Stimulated activated naive B cell treated with anti-CD40 and anti-IgM and Interleukin-4, amounts not matched to agents 10 μg/mL and 1 μg/mL and 100 μg/mL, for 72 hours (primary cell): ENCODE measurements around the gene DMBT1.
A peak's percentile ranks its signal among the peaks of the same experiment; 100 is the strongest.

Source experiments
- ATAC-seq, 2 donors: fragments of 150-1000 bp; cut with Tn5 transposase; replicated peaks; 2 replicates each; pipeline ENCODE4 v1.10.0; 2021; ENCODE audit warnings: moderate library complexity in 1 of 2
- DNase-seq: peaks from one replicate; pipeline ENCODE4 v3.0.0; 2021
- H3K27ac Mint-ChIP-seq: one replicate; pipeline ENCODE4 v1.8.0; 2022; ENCODE audit warnings: mild to moderate bottlenecking, mixed read lengths
- H3K27me3 Mint-ChIP-seq, 2 donors: one replicate each; pipeline ENCODE4 v1.8.0; 2022; ENCODE audit warnings: mixed read lengths in 2 of 2
- H3K36me3 Mint-ChIP-seq, 2 donors: one replicate each; pipeline ENCODE4 v1.8.0; 2022; ENCODE audit warnings: mixed read lengths in 2 of 2, mild to moderate bottlenecking in 1 of 2
- H3K4me1 Mint-ChIP-seq, 2 donors: one replicate each; pipeline ENCODE4 v1.8.0; 2022; ENCODE audit warnings: mixed read lengths in 2 of 2, mild to moderate bottlenecking in 1 of 2
- H3K4me3 Mint-ChIP-seq, 2 donors: one replicate each; pipeline ENCODE4 v1.8.0; 2022; ENCODE audit warnings: mild to moderate bottlenecking in 2 of 2, mixed read lengths in 2 of 2, moderate library complexity in 1 of 2
- H3K9me3 Mint-ChIP-seq, 2 donors: one replicate each; pipeline ENCODE4 v1.8.0; 2022; ENCODE audit warnings: mixed read lengths in 2 of 2, mild to moderate bottlenecking in 1 of 2

Gene DMBT1

DNA sequence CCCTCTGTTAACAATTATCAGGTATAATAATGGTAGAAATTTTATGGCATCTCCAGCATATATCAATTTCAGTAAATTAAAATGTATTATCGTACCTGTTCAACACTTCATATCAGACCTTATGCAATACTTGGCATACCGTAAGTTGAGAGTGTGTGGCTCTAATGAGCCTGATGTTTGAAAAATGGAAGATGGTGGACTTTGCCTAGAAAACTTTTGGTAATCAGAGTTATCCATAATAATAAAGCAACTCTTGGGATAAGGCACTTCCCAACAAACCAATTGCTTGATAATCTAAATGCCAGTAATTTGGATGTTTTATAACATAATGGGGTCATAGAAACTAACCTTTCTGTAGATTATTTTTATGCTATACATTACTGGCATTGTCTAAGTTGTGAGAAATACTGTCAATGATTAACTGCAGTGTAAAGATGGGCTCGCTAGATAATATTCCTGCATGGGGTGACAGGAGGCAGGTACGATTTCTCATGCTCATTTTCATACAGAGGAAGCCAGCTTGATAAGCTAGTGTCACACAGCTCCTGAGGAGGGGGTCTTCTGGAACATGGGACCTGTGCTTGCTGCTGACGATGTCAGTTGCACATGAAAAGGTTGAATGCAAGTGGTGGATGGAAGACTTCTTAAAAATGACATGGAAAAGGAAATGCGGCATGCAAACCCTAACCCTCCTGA, 27.8 kb upstream of the DMBT1 start:
- H3K36me3 Mint-ChIP-seq = no peaks in the 10 kb centered on the region
- ATAC-seq (no peak), DNase-seq (no peak)
- no peak overlapping the region for H3K27ac Mint-ChIP-seq
- peaks cover 23 to 32% of the 10 kb centered on the region in 2 donors for H3K27me3 Mint-ChIP-seq
- H3K9me3 Mint-ChIP-seq = peaks cover 0 to 4% of the 10 kb centered on the region in 2 donors
- H3K4me3 Mint-ChIP-seq = no peak overlapping the region
- no peaks in the 10 kb centered on the region for H3K4me1 Mint-ChIP-seq

DNA sequence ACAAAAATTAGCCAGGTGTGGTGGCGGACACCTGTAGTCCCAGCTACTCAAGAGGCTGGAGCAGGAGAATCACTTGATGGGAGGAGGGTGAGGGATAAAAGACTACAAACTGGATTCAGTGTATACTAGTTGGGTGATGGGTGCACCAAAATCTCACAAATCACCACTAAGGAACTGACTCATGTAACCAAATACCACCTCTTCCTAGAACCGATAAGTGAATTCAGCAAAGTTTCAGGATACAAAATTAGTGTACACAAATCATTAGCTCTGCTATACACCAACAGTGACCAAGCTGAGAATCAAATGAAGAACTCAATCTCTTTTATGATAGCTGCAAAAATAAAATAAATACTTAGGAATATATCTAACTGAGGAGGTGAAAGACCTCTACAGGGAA, 23.0 kb upstream of the DMBT1 start:
- H3K27ac Mint-ChIP-seq = no peak overlapping the region
- H3K36me3 Mint-ChIP-seq = no peaks in the 10 kb centered on the region
- H3K4me3 Mint-ChIP-seq = no peak overlapping the region
- H3K4me1 Mint-ChIP-seq = no peaks in the 10 kb centered on the region
- no peak for DNase-seq
- ATAC-seq = no peak
- peaks cover 0 to 4% of the 10 kb centered on the region in 2 donors for H3K9me3 Mint-ChIP-seq
- H3K27me3 Mint-ChIP-seq = peaks cover 21 to 22% of the 10 kb centered on the region in 2 donors

- H3K36me3 Mint-ChIP-seq = no peaks in the 10 kb centered on the region
- H3K4me3 Mint-ChIP-seq = no peak overlapping the region
- no peaks in the 10 kb centered on the region for H3K4me1 Mint-ChIP-seq
- H3K9me3 Mint-ChIP-seq = peaks cover 0 to 4% of the 10 kb centered on the region in 2 donors
- ATAC-seq = no peak
- peaks cover 33 to 37% of the 10 kb centered on the region in 2 donors for H3K27me3 Mint-ChIP-seq
- no peak overlapping the region for H3K27ac Mint-ChIP-seq
- DNase-seq = no peak
Measured at GRCh38 chr10:122541541-122542002, 19.0 kb upstream of the DMBT1 start.

GRCh38 chr10:122543676-122544445, 16.7 kb upstream of the DMBT1 start:
- Mint-ChIP-seq H3K36me3 (no peaks in the 10 kb centered on the region), H3K27me3 (peaks cover 33 to 35% of the 10 kb centered on the region in 2 donors), H3K27ac (no peak overlapping the region), H3K4me3 (no peak overlapping the region), H3K9me3 (no peaks in the 10 kb centered on the region), H3K4me1 (no peaks in the 10 kb centered on the region)
- DNase-seq (no peak), ATAC-seq (no peak)

DNA sequence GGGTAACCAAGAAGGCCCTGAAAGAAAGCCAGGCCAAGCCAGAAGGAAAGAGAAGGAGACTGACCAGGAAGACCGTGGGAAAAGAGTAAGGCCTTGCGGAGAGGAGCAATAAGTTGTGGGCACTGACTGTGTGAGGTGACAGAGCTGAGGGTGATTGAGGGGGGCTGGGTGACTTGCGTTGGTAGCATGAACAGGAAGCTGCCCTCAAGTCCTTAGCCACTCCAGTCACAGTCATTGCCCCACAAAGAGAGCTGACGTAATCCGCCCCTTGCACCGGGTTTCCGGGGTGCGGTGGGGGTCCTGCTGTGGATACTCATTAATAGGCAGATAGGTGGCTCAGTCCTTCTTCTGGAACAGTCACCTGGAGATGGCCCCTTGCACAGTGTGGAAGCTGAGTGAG, 16.1 kb upstream of the DMBT1 start:
- H3K4me1 Mint-ChIP-seq = no peaks in the 10 kb centered on the region
- H3K27ac Mint-ChIP-seq = no peak overlapping the region
- DNase-seq (no peak), ATAC-seq (no peak)
- H3K4me3 Mint-ChIP-seq = no peak overlapping the region
- H3K27me3 Mint-ChIP-seq = peaks cover 29 to 34% of the 10 kb centered on the region in 2 donors
- H3K36me3 Mint-ChIP-seq = no peaks in the 10 kb centered on the region
- H3K9me3 Mint-ChIP-seq = no peaks in the 10 kb centered on the region

DNA sequence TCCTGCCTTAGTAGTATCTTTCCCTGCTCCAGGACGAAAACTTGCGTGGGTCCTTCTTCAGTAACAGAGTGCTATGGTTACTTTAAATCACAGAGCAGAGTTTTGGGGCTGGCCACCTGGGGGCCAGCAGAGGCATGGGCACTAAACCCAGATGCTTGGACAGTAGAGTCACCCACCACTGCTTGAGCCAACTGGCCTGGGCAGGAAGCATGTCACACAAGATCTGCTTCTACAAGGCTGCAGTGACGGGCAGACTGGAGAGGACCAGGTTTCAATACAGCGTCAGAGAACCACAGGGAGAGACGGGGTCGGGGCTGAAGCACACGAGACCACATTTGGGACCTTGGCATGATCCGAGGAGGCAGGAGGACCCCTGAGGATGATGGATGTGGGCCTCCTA, 14.3 kb upstream of the DMBT1 start:
- Mint-ChIP-seq H3K27me3 (peaks cover 27 to 38% of the 10 kb centered on the region in 2 donors), H3K4me3 (no peak overlapping the region), H3K9me3 (no peaks in the 10 kb centered on the region), H3K27ac (no peak overlapping the region), H3K36me3 (no peaks in the 10 kb centered on the region), H3K4me1 (no peaks in the 10 kb centered on the region)
- no peak for ATAC-seq
- DNase-seq = no peak

- ATAC-seq (no peak), DNase-seq (no peak)
- Mint-ChIP-seq H3K27ac (no peak overlapping the region), H3K4me1 (no peaks in the 10 kb centered on the region), H3K4me3 (no peak overlapping the region), H3K36me3 (no peaks in the 10 kb centered on the region), H3K27me3 (peaks cover 30 to 39% of the 10 kb centered on the region in 2 donors), H3K9me3 (no peaks in the 10 kb centered on the region)
Measured at GRCh38 chr10:122548407-122549085, 12.0 kb upstream of the DMBT1 start.

DNA sequence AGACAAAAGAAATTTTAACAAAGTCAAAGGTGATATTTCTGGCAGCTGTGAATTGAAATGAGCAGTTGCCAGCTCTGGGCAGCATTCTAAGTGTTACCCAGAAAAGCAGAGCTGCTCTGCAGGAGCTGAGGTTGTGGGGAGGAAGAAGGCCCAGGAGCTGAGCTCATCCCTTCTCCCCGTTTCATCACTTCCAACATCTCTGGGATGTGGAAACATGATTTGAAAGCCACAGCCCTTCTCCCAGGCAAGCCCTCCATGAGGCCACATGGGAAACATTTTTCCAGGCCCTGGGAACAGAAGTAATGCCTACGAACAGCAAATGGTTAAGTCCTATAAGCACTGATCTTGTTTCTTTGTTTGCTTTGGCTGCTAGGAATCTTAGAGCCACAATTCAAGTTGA, 10.9 kb upstream of the DMBT1 start:
- H3K4me1 Mint-ChIP-seq = no peaks in the 10 kb centered on the region
- H3K27me3 Mint-ChIP-seq = peaks cover 21 to 30% of the 10 kb centered on the region in 2 donors
- ATAC-seq (no peak), DNase-seq (no peak)
- H3K36me3 Mint-ChIP-seq = no peaks in the 10 kb centered on the region
- no peak overlapping the region for H3K4me3 Mint-ChIP-seq
- no peak overlapping the region for H3K27ac Mint-ChIP-seq
- H3K9me3 Mint-ChIP-seq = no peaks in the 10 kb centered on the region

GRCh38 chr10:122550427-122550826, 10.1 kb upstream of the DMBT1 start:
- Mint-ChIP-seq H3K36me3 (no peaks in the 10 kb centered on the region), H3K27me3 (peaks cover 22 to 30% of the 10 kb centered on the region in 2 donors), H3K4me1 (no peaks in the 10 kb centered on the region), H3K4me3 (no peak overlapping the region), H3K27ac (no peak overlapping the region), H3K9me3 (no peaks in the 10 kb centered on the region)
- DNase-seq (no peak), ATAC-seq (no peak)

DNA sequence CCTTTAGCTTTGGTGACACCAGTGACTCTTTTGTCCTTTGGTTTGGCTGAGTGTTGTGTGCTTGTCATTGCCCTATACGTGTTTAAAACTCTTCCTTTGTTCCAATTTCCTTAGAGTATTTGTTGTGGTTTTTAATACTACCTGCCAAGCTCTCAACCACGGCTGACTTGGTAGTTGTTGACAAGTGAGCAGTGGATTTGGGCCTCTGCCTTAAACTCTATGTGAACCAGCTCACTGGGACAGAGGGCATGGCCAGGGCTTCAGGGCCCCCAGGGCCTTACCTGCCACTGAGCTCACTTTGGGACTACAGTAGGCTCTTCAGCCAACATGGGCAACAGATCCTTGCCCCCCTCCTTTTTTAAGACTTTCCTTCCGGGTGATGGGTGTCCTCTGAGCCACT, 9.6 kb upstream of the DMBT1 start:
- no peak overlapping the region for H3K27ac Mint-ChIP-seq
- peaks cover 25 to 31% of the 10 kb centered on the region in 2 donors for H3K27me3 Mint-ChIP-seq

GRCh38 chr10:122551450-122551849, 9.1 kb upstream of the DMBT1 start:
- no peaks in the 10 kb centered on the region for H3K9me3 Mint-ChIP-seq
- ATAC-seq (peak in 1 of 2 donors; percentile 31), DNase-seq (no peak)
- H3K36me3 Mint-ChIP-seq = no peaks in the 10 kb centered on the region
- no peak overlapping the region for H3K4me3 Mint-ChIP-seq
- no peak overlapping the region for H3K27ac Mint-ChIP-seq
- peaks cover 25 to 31% of the 10 kb centered on the region in 2 donors for H3K27me3 Mint-ChIP-seq
- no peaks in the 10 kb centered on the region for H3K4me1 Mint-ChIP-seq

More for the DNA sequence above, 9.6 kb upstream of the DMBT1 start:
- DNase-seq (no peak), ATAC-seq (no peak)
- H3K4me1 Mint-ChIP-seq = no peaks in the 10 kb centered on the region
- no peak overlapping the region for H3K4me3 Mint-ChIP-seq
- no peaks in the 10 kb centered on the region for H3K9me3 Mint-ChIP-seq
- no peaks in the 10 kb centered on the region for H3K36me3 Mint-ChIP-seq

- peaks cover 31 to 36% of the 10 kb centered on the region in 2 donors for H3K27me3 Mint-ChIP-seq
- H3K27ac Mint-ChIP-seq = no peak overlapping the region
- no peaks in the 10 kb centered on the region for H3K4me1 Mint-ChIP-seq
- DNase-seq (no peak), ATAC-seq (no peak)
- no peak overlapping the region for H3K4me3 Mint-ChIP-seq
- no peaks in the 10 kb centered on the region for H3K9me3 Mint-ChIP-seq
- H3K36me3 Mint-ChIP-seq = no peaks in the 10 kb centered on the region
Measured at GRCh38 chr10:122553341-122553740, 7.2 kb upstream of the DMBT1 start.

DNA sequence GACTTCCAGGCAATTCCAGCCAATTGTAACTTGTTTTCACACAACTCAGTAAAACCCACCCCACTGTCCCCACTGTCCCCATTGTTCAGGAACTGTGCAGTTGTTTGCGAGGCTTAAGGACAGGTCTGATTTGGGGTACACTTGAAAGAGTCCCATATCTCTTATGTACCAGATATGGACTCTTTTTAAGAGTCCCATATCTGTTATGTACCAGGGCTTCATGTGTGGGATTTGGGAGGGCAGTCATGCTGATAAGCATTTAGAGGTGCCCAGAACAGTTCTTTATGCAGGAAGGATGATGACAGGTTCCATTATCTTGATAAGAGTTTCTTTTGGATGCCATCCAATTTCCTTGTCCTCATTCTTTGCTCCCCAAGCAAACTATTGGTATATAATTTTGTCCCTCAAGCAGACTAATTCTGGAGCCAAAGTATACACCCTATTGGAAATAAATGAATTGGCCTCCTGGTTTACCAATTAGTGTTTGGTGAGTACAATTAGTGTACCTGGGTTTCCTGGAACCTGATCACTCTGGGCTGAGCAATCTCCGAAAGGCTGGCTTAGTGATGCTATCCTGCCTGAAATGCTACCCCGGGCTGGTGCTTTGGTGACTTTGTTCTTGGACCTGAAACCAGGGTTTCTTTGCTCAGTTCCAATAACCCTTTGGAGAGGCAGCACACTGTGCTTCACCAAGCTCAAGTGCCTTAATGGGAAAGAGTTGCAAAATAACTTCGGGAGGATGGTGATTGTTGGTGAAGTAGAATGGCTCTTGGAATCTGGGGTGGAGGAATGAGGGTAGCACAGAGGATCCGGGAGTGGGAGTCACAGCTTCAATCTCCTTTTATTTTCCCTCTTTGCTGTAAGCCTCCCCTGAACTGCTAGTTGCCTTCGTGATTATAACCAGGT, 6.2 kb upstream of the DMBT1 start:
- ATAC-seq (no peak), DNase-seq (no peak)
- Mint-ChIP-seq H3K27me3 (peaks cover 42 to 43% of the 10 kb centered on the region in 2 donors), H3K27ac (no peak overlapping the region), H3K36me3 (no peaks in the 10 kb centered on the region), H3K4me3 (no peak overlapping the region), H3K9me3 (no peaks in the 10 kb centered on the region), H3K4me1 (no peaks in the 10 kb centered on the region)

DNA sequence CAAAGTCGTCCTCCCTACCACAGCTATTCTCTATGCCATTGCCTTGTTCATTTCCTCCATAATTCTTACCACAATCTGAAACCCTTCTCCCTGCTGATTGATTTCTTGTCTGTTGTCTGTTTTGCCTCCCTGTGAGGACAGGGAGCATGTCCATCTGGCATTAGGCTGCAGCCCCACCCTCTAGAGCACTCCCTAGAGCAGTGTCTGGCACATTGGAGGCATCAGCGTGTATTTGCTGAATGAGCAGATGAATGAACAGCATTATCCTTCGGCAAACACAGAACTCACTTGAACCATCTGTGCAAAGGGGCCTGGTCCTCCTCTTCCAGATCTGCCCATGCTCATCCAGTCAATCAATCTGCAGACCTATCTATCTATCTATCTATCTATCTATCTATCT, 5.1 kb upstream of the DMBT1 start:
- DNase-seq = no peak
- no peak overlapping the region for H3K4me3 Mint-ChIP-seq
- H3K9me3 Mint-ChIP-seq = no peaks in the 10 kb centered on the region
- H3K27me3 Mint-ChIP-seq = peaks cover 43 to 45% of the 10 kb centered on the region in 2 donors
- ATAC-seq = no peak
- H3K4me1 Mint-ChIP-seq = no peaks in the 10 kb centered on the region
- H3K36me3 Mint-ChIP-seq = no peaks in the 10 kb centered on the region
- no peak overlapping the region for H3K27ac Mint-ChIP-seq
